Left ventricle myocardium inferior (tissue), 1 donor: ENCODE data around the gene DYNLRB2. TPM values are rescaled to one million over a fixed set of nuclear protein-coding genes. Genes with fewer than 3 reads are reported as not detected.
A peak's percentile ranks its signal among the peaks of the same experiment; 100 is the strongest.

Experiments
- DNase-seq: peaks from one replicate; pipeline ENCODE4 v3.0.0-alpha.2; 2020
- H3K27ac ChIP-seq: fragments of 200-600 bp; replicated peaks from 2 replicates; pipeline ENCODE4 v1.8.0; 2021
- H3K27me3 ChIP-seq: fragments of 200-600 bp; 2 replicates; pipeline ENCODE4 v1.8.0; 2021; ENCODE audit warnings: low read depth
- H3K36me3 ChIP-seq: fragments of 200-600 bp; 2 replicates; pipeline ENCODE4 v1.8.0; 2021
- H3K4me1 ChIP-seq: fragments of 200-600 bp; 2 replicates; pipeline ENCODE4 v1.8.0; 2021
- H3K4me3 ChIP-seq: fragments of 200-600 bp; 2 replicates; pipeline ENCODE4 v1.8.0; 2021; ENCODE audit warnings: mild to moderate bottlenecking, moderate library complexity
- H3K9me3 ChIP-seq: fragments of 200-600 bp; replicated peaks from 2 replicates; pipeline ENCODE4 v1.8.0; 2021
- intact Hi-C: fragments of 100-400 bp; cut with micrococcal nuclease; formaldehyde crosslinking; loops from one replicate; pipeline ENCODE4 v1.11.0; 2022
- total RNA-seq: library from RNA; stranded (reverse); fragmentation: NEBNext Ultra II Directional; extraction: Animal tissue kit (Norgen Biotek cat#: 25700); gene quantifications from one replicate; pipeline ENCODE4 v1.2.1, GENCODE V29; 2021
- TF ChIP-seq, protein P1 (sequence below): fragments of 200-600 bp; IDR thresholded peaks from 2 replicates; pipeline ENCODE4 v1.8.0; 2021; ENCODE audit warnings: antibody characterized with exemption, mild to moderate bottlenecking, borderline replicate concordance
- donor health status: DM: no; HTN: yes; CAD: no; lungs with severe emphysema.

The DYNLRB2 gene
- total RNA-seq, 1 donor from 2014 or later = not detected

GRCh38 chr16:80536238-80536637 is 4.6 kb upstream of the DYNLRB2 start:
- no peaks in the 10 kb centered on the region for H3K36me3 ChIP-seq

DNA sequence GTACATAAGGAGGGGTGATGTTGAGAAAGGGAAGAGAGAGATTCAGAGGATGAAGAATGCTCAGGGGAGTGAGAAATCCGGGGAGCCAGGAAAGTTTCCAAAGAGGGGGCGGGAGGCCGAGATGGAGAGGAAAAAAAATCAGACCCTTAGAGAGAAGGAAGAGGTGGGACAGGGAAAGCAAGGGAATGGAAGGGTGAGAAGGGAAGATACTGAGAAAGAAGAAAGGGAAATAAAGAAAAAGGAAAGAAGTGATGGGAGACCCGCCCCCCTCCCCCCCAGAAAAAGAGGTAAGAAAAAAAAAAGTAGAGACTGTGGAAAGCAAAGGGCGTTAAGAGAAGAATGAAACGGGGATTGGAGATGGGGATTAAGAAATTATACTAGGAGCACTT is 507 bp downstream of the DYNLRB2 start:
- peak overlapping the region; percentile 82 for H3K4me3 ChIP-seq
- TF ChIP-seq, protein P1, sequence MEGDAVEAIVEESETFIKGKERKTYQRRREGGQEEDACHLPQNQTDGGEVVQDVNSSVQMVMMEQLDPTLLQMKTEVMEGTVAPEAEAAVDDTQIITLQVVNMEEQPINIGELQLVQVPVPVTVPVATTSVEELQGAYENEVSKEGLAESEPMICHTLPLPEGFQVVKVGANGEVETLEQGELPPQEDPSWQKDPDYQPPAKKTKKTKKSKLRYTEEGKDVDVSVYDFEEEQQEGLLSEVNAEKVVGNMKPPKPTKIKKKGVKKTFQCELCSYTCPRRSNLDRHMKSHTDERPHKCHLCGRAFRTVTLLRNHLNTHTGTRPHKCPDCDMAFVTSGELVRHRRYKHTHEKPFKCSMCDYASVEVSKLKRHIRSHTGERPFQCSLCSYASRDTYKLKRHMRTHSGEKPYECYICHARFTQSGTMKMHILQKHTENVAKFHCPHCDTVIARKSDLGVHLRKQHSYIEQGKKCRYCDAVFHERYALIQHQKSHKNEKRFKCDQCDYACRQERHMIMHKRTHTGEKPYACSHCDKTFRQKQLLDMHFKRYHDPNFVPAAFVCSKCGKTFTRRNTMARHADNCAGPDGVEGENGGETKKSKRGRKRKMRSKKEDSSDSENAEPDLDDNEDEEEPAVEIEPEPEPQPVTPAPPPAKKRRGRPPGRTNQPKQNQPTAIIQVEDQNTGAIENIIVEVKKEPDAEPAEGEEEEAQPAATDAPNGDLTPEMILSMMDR = no peak
- H3K36me3 ChIP-seq = no peaks in the 10 kb centered on the region
- no peaks in the 10 kb centered on the region for H3K9me3 ChIP-seq
- H3K27ac ChIP-seq = peak overlapping the region; percentile 64
- intact Hi-C loops = no loop called here
- H3K4me1 ChIP-seq = peaks cover 14% of the 10 kb centered on the region
- no peak for DNase-seq
- H3K27me3 ChIP-seq = peaks cover 20% of the 10 kb centered on the region

More at GRCh38 chr16:80536238-80536637, 4.6 kb upstream of the DYNLRB2 start:
- intact Hi-C loops = no loop called here
- Histone ChIP-seq H3K4me3 (no peak overlapping the region), H3K9me3 (no peaks in the 10 kb centered on the region), H3K27me3 (peaks cover 60% of the 10 kb centered on the region), H3K27ac (no peak overlapping the region), H3K4me1 (peaks cover 11% of the 10 kb centered on the region)
- DNase-seq = no peak
- TF ChIP-seq, protein P1 = no peak

GRCh38 chr16:80543162-80543561 is 2.4 kb downstream of the DYNLRB2 start:
- H3K27me3 ChIP-seq = peaks cover 4% of the 10 kb centered on the region
- no peak for DNase-seq
- TF ChIP-seq, protein P1 = no peak
- H3K4me1 ChIP-seq = peaks cover 14% of the 10 kb centered on the region
- intact Hi-C loops = no loop called here
- no peak overlapping the region for H3K27ac ChIP-seq
- no peaks in the 10 kb centered on the region for H3K9me3 ChIP-seq
- H3K4me3 ChIP-seq = no peak overlapping the region
- no peaks in the 10 kb centered on the region for H3K36me3 ChIP-seq

DNA sequence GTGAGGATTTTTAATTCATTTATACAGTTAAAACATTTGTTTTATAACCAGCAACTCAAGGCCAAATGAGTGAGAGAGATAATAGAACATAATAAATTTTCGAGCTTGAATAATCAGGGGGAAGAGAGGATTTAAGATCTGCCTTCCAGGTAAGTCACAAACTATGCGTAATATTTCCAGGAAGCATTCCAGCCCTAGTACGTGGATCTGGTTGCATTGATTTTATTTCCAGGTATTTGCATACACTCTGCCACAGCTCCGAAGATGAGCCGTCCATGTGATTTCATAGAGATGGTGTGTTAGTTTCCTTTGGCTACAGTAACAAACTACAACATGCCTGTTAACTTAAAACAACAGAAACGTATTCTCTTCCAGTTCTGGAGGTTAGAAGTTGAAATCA is 3.5 kb downstream of the DYNLRB2 start:
- Histone ChIP-seq H3K9me3 (no peaks in the 10 kb centered on the region), H3K27ac (no peak overlapping the region), H3K4me1 (peaks cover 14% of the 10 kb centered on the region), H3K27me3 (peaks cover 5% of the 10 kb centered on the region), H3K36me3 (no peaks in the 10 kb centered on the region), H3K4me3 (no peak overlapping the region)
- TF ChIP-seq, protein P1 = no peak
- DNase-seq = no peak
- intact Hi-C loops = no loop called here

DNA sequence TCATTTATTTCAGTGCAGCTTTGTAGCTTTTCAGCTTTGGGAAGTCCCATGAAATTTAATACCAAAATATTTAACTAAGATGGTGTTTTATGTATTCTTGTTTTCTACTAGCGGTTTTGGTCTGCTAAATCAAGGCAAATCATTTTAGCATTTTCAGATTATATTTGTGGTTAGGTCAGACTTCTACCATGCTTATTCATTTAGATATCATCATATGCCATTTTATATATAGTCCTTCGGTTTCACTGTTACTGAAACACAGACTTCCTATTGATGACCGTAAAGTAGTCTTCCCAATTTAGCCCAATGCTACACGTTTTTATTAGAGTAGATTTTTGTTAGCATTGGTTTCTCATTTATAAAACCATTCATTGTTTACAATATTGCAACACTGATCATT is 5.5 kb downstream of the DYNLRB2 start:
- H3K4me1 ChIP-seq = peaks cover 3% of the 10 kb centered on the region
- no peak overlapping the region for H3K4me3 ChIP-seq
- no peaks in the 10 kb centered on the region for H3K9me3 ChIP-seq
- intact Hi-C loops = no loop called here
- TF ChIP-seq, protein P1 = no peak
- no peak for DNase-seq
- no peaks in the 10 kb centered on the region for H3K36me3 ChIP-seq
- peaks cover 12% of the 10 kb centered on the region for H3K27me3 ChIP-seq
- no peak overlapping the region for H3K27ac ChIP-seq

DNA sequence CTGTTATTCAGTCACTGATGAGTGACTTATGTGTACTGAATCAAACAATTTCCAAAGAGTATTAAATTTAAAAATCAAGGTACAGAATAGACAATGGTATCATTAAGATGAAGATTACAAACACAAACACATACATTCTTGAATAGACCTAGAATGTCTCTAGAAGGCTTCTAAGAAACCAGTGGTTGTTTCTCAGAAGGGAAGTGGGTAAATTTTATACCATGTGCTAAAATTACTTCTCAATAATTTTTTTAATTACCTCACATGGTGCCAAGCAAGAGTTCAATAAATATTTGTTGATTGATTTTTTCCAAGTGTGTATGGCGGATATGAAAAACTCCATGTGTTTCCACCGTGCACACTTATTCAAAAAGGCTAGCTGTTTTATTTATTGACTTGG is 6.4 kb downstream of the DYNLRB2 start:
- Histone ChIP-seq H3K4me1 (no peaks in the 10 kb centered on the region), H3K36me3 (no peaks in the 10 kb centered on the region), H3K9me3 (no peaks in the 10 kb centered on the region), H3K27me3 (peaks cover 21% of the 10 kb centered on the region), H3K4me3 (no peak overlapping the region), H3K27ac (no peak overlapping the region)
- DNase-seq = no peak
- intact Hi-C loops = no loop called here
- TF ChIP-seq, protein P1 = no peak
